Type B pancreatic cell (in vitro differentiated cells): ENCODE measurements around the gene HOXA6. TPM values are rescaled to one million over a fixed set of nuclear protein-coding genes. Genes with fewer than 3 reads are reported as not detected.

Experiments used
- DNase-seq: peaks from one replicate; pipeline ENCODE4 v3.0.0; 2021; ENCODE audit warnings: mixed read lengths; ENCODE audit not compliant: unreplicated experiment; ENCODE audit errors: extremely low spot score
- H3K27ac Mint-ChIP-seq: 2 replicates; pipeline ENCODE4 v1.8.0; 2021; ENCODE audit warnings: mild to moderate bottlenecking, mixed read lengths
- H3K27me3 Mint-ChIP-seq: 2 replicates; pipeline ENCODE4 v1.8.0; 2021; ENCODE audit warnings: mixed read lengths
- H3K36me3 Mint-ChIP-seq: 2 replicates; pipeline ENCODE4 v1.8.0; 2021; ENCODE audit warnings: mixed read lengths
- H3K4me1 Mint-ChIP-seq: one replicate; pipeline ENCODE4 v1.8.0; 2021; ENCODE audit warnings: mixed read lengths; ENCODE audit not compliant: unreplicated experiment
- H3K4me3 Mint-ChIP-seq: 2 replicates; pipeline ENCODE4 v1.8.0; 2021; ENCODE audit warnings: mild to moderate bottlenecking, mixed read lengths
- H3K9me3 Mint-ChIP-seq: 2 replicates; pipeline ENCODE4 v1.8.0; 2021; ENCODE audit warnings: mixed read lengths
- total RNA-seq: library from RNA; stranded (reverse); gene quantifications from 2 replicates; pipeline ENCODE4 v1.2.1, GENCODE V29; 2021; ENCODE audit warnings: low replicate concordance
- TF ChIP-seq, protein P1 (sequence below): fragments of 200-600 bp; sonication (generic); conservative IDR thresholded peaks from 2 replicates; pipeline ENCODE4 v1.5.0; 2021; ENCODE audit warnings: antibody characterized with exemption, mild to moderate bottlenecking

HOXA6 gene
- total RNA-seq, 1 donor from 2014 or later: 10.9 TPM

GRCh38 chr7:27105301-27106031 lies 42.1 kb downstream of the HOXA6 start:
- no peaks in the 10 kb centered on the region for H3K9me3 Mint-ChIP-seq
- TF ChIP-seq, protein P1, sequence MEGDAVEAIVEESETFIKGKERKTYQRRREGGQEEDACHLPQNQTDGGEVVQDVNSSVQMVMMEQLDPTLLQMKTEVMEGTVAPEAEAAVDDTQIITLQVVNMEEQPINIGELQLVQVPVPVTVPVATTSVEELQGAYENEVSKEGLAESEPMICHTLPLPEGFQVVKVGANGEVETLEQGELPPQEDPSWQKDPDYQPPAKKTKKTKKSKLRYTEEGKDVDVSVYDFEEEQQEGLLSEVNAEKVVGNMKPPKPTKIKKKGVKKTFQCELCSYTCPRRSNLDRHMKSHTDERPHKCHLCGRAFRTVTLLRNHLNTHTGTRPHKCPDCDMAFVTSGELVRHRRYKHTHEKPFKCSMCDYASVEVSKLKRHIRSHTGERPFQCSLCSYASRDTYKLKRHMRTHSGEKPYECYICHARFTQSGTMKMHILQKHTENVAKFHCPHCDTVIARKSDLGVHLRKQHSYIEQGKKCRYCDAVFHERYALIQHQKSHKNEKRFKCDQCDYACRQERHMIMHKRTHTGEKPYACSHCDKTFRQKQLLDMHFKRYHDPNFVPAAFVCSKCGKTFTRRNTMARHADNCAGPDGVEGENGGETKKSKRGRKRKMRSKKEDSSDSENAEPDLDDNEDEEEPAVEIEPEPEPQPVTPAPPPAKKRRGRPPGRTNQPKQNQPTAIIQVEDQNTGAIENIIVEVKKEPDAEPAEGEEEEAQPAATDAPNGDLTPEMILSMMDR: no peak
- peak overlapping the region; percentile 97 for H3K27ac Mint-ChIP-seq
- H3K36me3 Mint-ChIP-seq: peaks cover 31% of the 10 kb centered on the region
- H3K27me3 Mint-ChIP-seq: peaks cover 67% of the 10 kb centered on the region
- peaks cover 59% of the 10 kb centered on the region for H3K4me1 Mint-ChIP-seq
- H3K4me3 Mint-ChIP-seq: peak overlapping the region; percentile 97
- DNase-seq: no peak

GRCh38 chr7:27104341-27105058 lies 43.1 kb downstream of the HOXA6 start:
- Mint-ChIP-seq H3K27me3 (peaks cover 66% of the 10 kb centered on the region), H3K27ac (peak overlapping the region; percentile 97), H3K4me1 (peaks cover 61% of the 10 kb centered on the region), H3K36me3 (peaks cover 35% of the 10 kb centered on the region), H3K4me3 (peak overlapping the region; percentile 97), H3K9me3 (no peaks in the 10 kb centered on the region)
- TF ChIP-seq, protein P1: no peak
- DNase-seq: no peak

GRCh38 chr7:27103489-27104226 lies 43.9 kb downstream of the HOXA6 start:
- Mint-ChIP-seq H3K27me3 (peaks cover 70% of the 10 kb centered on the region), H3K4me1 (peaks cover 62% of the 10 kb centered on the region)

GRCh38 chr7:27102581-27103442 lies 44.8 kb downstream of the HOXA6 start, which contains the start of gene HOXA2:
TSS of gene HOXA2 (minus strand) at chr7:27102683. CDS start at chr7:27102500, 183 bp downstream.
- peaks cover 67% of the 10 kb centered on the region for H3K27me3 Mint-ChIP-seq
- H3K9me3 Mint-ChIP-seq: no peaks in the 10 kb centered on the region
- DNase-seq: peak; percentile 78
- TF ChIP-seq, protein P1: no peak
- H3K36me3 Mint-ChIP-seq: peaks cover 45% of the 10 kb centered on the region
- peaks cover 62% of the 10 kb centered on the region for H3K4me1 Mint-ChIP-seq
- H3K4me3 Mint-ChIP-seq: peak within 1 kb of the TSS; percentile 97
- H3K27ac Mint-ChIP-seq: peak within 1 kb of the TSS; percentile 97

More at GRCh38 chr7:27103489-27104226, 43.9 kb downstream of the HOXA6 start:
- peak overlapping the region; percentile 97 for H3K27ac Mint-ChIP-seq
- peak; percentile 73 for DNase-seq
- TF ChIP-seq, protein P1: no peak
- H3K4me3 Mint-ChIP-seq: peak overlapping the region; percentile 97
- H3K9me3 Mint-ChIP-seq: no peaks in the 10 kb centered on the region
- peaks cover 41% of the 10 kb centered on the region for H3K36me3 Mint-ChIP-seq
